ENCODE measurements around the gene STOX2.
"Not testable (repeated sequence)": the region's sequence is repeated elsewhere in the genome, so short reads cannot be mapped to it uniquely, and the experiment has no call there.

Gene STOX2

GRCh38 chr4:184030764-184031163, 125.7 kb downstream of the STOX2 start:
- DNase-seq, result no peak

- DNase-seq, result no peak
Observed at GRCh38 chr4:184032091-184032490, 127.0 kb downstream of the STOX2 start.

GRCh38 chr4:184039963-184040383, 134.9 kb downstream of the STOX2 start:
- peak in 1 of 2 donors; percentile 26 for DNase-seq

- no peak for DNase-seq
Observed at GRCh38 chr4:184041156-184041555, 136.0 kb downstream of the STOX2 start.

GRCh38 chr4:184046148-184046547, 141.0 kb downstream of the STOX2 start:
- no peak for DNase-seq

- not testable (repeated sequence) for DNase-seq
Observed at GRCh38 chr4:184051262-184051661, 146.2 kb downstream of the STOX2 start.

- DNase-seq, result no peak
Observed at GRCh38 chr4:184052616-184053015, 147.5 kb downstream of the STOX2 start.

GRCh38 chr4:184053434-184053833, 148.3 kb downstream of the STOX2 start:
- DNase-seq, result no peak

GRCh38 chr4:184056877-184057276, 151.8 kb downstream of the STOX2 start:
- no peak for DNase-seq

- no peak for DNase-seq
Observed at GRCh38 chr4:184058026-184058425, 152.9 kb downstream of the STOX2 start.

GRCh38 chr4:184059099-184059498, 154.0 kb downstream of the STOX2 start:
- DNase-seq, result no peak

- no peak for DNase-seq
Observed at GRCh38 chr4:184061582-184061981, 156.5 kb downstream of the STOX2 start.

- DNase-seq, result no peak
Observed at GRCh38 chr4:184062769-184063168, 157.7 kb downstream of the STOX2 start.

GRCh38 chr4:184064877-184065276, 159.8 kb downstream of the STOX2 start:
- DNase-seq, result no peak

GRCh38 chr4:184066584-184067300, 161.6 kb downstream of the STOX2 start:
- no peak for DNase-seq

- no peak for DNase-seq
Observed at GRCh38 chr4:184067931-184068554, 162.9 kb downstream of the STOX2 start.

All from stimulated activated CD4-positive, alpha-beta T cell treated with anti-CD3 and anti-CD28 coated beads, Interleukin-2, amount 100 ng/mL, for 24 hours (primary cell).